IPS-20b (cell line): ENCODE results near the gene FNDC3B.
"Not testable (repeated sequence)": the region's sequence is repeated elsewhere in the genome, so short reads cannot be mapped to it uniquely, and the experiment has no call there.

Experiments used
- H3K27ac ChIP-seq: one replicate; pipeline ENCODE4 v1.5.1; 2013; ENCODE audit warnings: low read length
- H3K27me3 ChIP-seq: 2 replicates; pipeline ENCODE4 v1.6.1; 2013; ENCODE audit warnings: mild to moderate bottlenecking, low read length, inconsistent platforms; ENCODE audit not compliant: insufficient read depth
- H3K36me3 ChIP-seq: 2 replicates; pipeline ENCODE4 v1.6.1; 2013; ENCODE audit warnings: low read depth, mild to moderate bottlenecking, inconsistent platforms, low read length, moderate library complexity; ENCODE audit not compliant: insufficient read depth
- H3K4me1 ChIP-seq: 2 replicates; pipeline ENCODE4 v1.6.1; 2013; ENCODE audit warnings: mild to moderate bottlenecking, control low read depth, inconsistent platforms, low read length, moderate library complexity; ENCODE audit not compliant: insufficient read depth
- H3K4me3 ChIP-seq: 2 replicates; pipeline ENCODE4 v1.5.1; 2013; ENCODE audit warnings: mild to moderate bottlenecking, low read length, inconsistent platforms
- H3K9ac ChIP-seq: 2 replicates; pipeline ENCODE4 v1.6.1; 2013; ENCODE audit warnings: low read depth, mild to moderate bottlenecking, inconsistent platforms, low read length, moderate library complexity
- H3K9me3 ChIP-seq: 2 replicates; pipeline ENCODE4 v1.6.1; 2013; ENCODE audit warnings: mild to moderate bottlenecking, low read depth, low read length, inconsistent platforms; ENCODE audit not compliant: insufficient read depth

Gene FNDC3B

DNA sequence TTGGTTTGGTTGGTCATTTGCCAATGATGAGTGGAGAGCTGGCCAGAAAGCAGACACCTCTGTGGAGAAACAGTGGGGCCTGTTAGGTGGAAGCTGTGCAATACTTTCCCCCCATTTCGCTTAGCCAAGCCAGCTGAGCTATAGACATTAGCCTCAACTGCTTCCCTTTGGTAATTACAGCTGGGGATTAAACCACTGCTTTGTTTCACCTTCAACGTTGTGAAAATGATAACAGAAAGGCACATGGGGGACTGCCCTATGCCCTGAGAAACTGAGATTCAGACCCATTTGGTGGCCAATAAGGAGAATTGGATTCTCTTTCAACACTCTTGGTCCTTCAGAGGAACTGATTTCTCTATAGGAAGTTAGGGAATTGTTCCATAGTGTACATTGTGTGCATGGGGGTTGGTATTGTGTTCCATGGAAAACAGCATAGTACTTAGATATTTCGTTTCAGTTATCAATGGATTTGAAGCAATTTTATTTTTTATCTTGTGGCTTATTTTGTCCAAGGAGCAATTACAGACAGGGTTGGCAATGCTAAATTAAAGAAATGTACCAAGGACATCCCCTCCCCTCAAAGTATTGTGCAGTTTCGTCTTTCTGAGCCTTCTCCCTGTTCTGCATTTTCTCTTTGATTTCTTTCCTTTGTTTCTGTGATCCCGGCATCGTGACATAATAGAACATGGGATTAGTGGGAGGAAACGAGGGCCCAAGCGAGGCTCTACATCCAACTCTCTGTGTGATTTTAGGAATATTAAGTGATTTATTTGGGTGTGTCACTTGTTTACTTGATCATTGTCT lies 194.3 kb downstream of the FNDC3B start:
- H3K27ac ChIP-seq: no peak overlapping the region
- H3K9me3 ChIP-seq: no peaks in the 10 kb centered on the region
- peaks cover 7% of the 10 kb centered on the region for H3K36me3 ChIP-seq
- H3K27me3 ChIP-seq: no peaks in the 10 kb centered on the region
- H3K4me3 ChIP-seq: no peak overlapping the region
- H3K4me1 ChIP-seq: no peaks in the 10 kb centered on the region
- H3K9ac ChIP-seq: no peak overlapping the region

DNA sequence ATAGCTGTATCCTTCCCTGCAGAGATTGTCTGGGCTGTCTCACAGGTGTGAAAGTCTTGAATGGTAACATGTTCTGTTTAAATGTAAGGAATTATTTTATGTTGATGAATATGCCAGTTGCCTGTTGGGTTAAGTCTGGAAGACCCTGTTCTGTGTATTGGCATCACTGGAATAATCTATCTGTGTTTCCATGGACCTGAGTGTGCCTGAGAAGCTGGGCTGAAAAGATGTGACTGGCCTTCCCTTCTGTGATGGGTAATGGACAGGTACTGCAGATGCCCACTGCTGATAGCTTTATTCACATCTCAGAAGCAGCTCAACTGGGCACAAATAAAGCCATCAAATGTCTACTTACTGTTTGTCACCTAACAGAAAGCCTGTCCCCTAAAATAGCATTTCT lies 196.3 kb downstream of the FNDC3B start:
- Histone ChIP-seq H3K9me3 (peaks cover 9% of the 10 kb centered on the region), H3K4me1 (no peaks in the 10 kb centered on the region), H3K4me3 (no peak overlapping the region), H3K9ac (no peak overlapping the region), H3K27me3 (no peaks in the 10 kb centered on the region), H3K27ac (no peak overlapping the region), H3K36me3 (peaks cover 7% of the 10 kb centered on the region)

GRCh38 chr3:172236771-172237742 lies 197.7 kb downstream of the FNDC3B start:
- peaks cover 22% of the 10 kb centered on the region for H3K9me3 ChIP-seq
- no peak overlapping the region for H3K4me3 ChIP-seq
- no peak overlapping the region for H3K9ac ChIP-seq
- peaks cover 19% of the 10 kb centered on the region for H3K36me3 ChIP-seq
- no peaks in the 10 kb centered on the region for H3K4me1 ChIP-seq
- no peaks in the 10 kb centered on the region for H3K27me3 ChIP-seq
- no peak overlapping the region for H3K27ac ChIP-seq

- no peak overlapping the region for H3K4me3 ChIP-seq
- peaks cover 33% of the 10 kb centered on the region for H3K9me3 ChIP-seq
- H3K36me3 ChIP-seq: peaks cover 29% of the 10 kb centered on the region
- H3K4me1 ChIP-seq: no peaks in the 10 kb centered on the region
- H3K27me3 ChIP-seq: no peaks in the 10 kb centered on the region
- H3K27ac ChIP-seq: no peak overlapping the region
- H3K9ac ChIP-seq: no peak overlapping the region
These were observed 198.8 kb downstream of the FNDC3B start for GRCh38 chr3:172238188-172238587.

GRCh38 chr3:172239218-172239790 lies 199.9 kb downstream of the FNDC3B start:
- Histone ChIP-seq H3K4me3 (no peak overlapping the region), H3K9ac (no peak overlapping the region), H3K27me3 (no peaks in the 10 kb centered on the region), H3K9me3 (peaks cover 38% of the 10 kb centered on the region), H3K27ac (no peak overlapping the region), H3K4me1 (no peaks in the 10 kb centered on the region), H3K36me3 (peaks cover 34% of the 10 kb centered on the region)

- H3K4me1 ChIP-seq: no peaks in the 10 kb centered on the region
- H3K4me3 ChIP-seq: no peak overlapping the region
- H3K9me3 ChIP-seq: peaks cover 38% of the 10 kb centered on the region
- H3K27me3 ChIP-seq: no peaks in the 10 kb centered on the region
- peaks cover 34% of the 10 kb centered on the region for H3K36me3 ChIP-seq
- no peak overlapping the region for H3K27ac ChIP-seq
- no peak overlapping the region for H3K9ac ChIP-seq
These were observed 202.0 kb downstream of the FNDC3B start for GRCh38 chr3:172241405-172241804.

- Histone ChIP-seq H3K9me3 (peaks cover 38% of the 10 kb centered on the region), H3K36me3 (peaks cover 34% of the 10 kb centered on the region)
- not testable (repeated sequence) for H3K9ac ChIP-seq, H3K4me3 ChIP-seq, H3K4me1 ChIP-seq, H3K27me3 ChIP-seq, H3K27ac ChIP-seq
These were observed 203.1 kb downstream of the FNDC3B start for GRCh38 chr3:172242471-172242870.

DNA sequence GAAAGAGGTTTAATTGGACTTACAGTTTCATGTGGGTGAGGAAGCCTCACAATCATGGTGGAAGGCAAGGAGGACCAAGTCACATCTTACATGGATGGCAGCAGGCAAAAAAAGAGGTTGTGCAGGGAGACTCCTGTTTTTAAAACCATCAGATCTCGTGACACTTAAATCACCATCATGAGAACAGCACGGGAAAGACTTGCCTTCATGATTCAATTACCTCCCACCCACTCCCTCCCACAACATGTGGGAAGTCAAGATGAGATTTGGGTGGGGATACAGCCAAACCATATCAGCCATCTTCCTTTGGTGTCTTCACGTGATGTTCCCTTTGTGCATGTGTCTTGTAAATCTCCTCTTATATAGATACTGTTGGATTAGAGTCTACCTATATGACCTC lies 204.0 kb downstream of the FNDC3B start:
- H3K27ac ChIP-seq, H3K9ac ChIP-seq, H3K4me1 ChIP-seq, H3K4me3 ChIP-seq, H3K27me3 ChIP-seq: not testable (repeated sequence)
- H3K36me3 ChIP-seq: peaks cover 34% of the 10 kb centered on the region
- H3K9me3 ChIP-seq: peaks cover 38% of the 10 kb centered on the region

GRCh38 chr3:172244011-172244410 lies 204.6 kb downstream of the FNDC3B start:
- Histone ChIP-seq H3K9me3 (peaks cover 38% of the 10 kb centered on the region), H3K36me3 (peaks cover 34% of the 10 kb centered on the region), H3K9ac (no peak overlapping the region), H3K27ac (no peak overlapping the region), H3K4me1 (peaks cover 9% of the 10 kb centered on the region), H3K4me3 (no peak overlapping the region), H3K27me3 (no peaks in the 10 kb centered on the region)

- Histone ChIP-seq H3K9ac (no peak overlapping the region), H3K27me3 (no peaks in the 10 kb centered on the region), H3K4me1 (peaks cover 9% of the 10 kb centered on the region), H3K36me3 (peaks cover 32% of the 10 kb centered on the region), H3K27ac (no peak overlapping the region), H3K9me3 (peaks cover 34% of the 10 kb centered on the region), H3K4me3 (no peak overlapping the region)
These were observed 205.9 kb downstream of the FNDC3B start for GRCh38 chr3:172245241-172245640.

DNA sequence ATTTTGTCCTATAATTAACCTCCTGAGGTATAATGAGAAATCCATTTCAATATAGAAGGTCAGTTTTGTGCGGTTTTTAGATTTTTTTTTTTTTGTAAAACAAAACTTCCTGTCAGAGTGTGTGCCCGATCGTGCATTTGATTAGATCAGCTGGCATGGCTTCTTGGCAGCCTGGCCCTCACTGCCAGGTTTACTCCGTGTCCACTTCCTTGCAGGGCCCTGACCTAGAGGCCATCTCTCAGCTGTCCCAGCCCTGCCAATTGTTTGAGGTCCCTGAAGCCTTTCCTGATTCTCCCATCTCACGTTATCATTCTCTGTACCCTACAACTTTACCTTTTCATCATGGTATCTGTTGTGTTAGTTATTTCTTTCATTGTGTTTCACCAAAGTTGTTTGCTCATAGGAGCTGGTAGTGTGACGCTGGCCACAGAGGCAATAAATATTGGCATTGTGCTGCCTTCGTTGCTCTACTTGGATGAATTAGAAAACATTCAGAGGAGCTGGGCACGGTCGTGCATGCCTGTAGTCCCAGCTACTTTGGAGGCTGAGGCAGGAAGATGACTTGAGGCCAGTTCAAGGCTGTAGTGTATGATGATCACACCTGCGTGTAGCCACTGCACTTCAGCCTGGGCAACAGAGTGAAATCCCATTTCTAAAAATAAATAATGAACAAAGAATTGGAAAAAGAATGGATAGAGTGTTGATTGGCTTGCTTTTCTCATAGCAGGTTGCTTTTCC lies 206.9 kb downstream of the FNDC3B start:
- Histone ChIP-seq H3K27me3 (no peaks in the 10 kb centered on the region), H3K4me3 (no peak overlapping the region), H3K9me3 (peaks cover 24% of the 10 kb centered on the region), H3K4me1 (peaks cover 9% of the 10 kb centered on the region), H3K36me3 (peaks cover 23% of the 10 kb centered on the region), H3K27ac (no peak overlapping the region), H3K9ac (no peak overlapping the region)
